ENCODE data around the gene HNRNPA2B1. TPM values are rescaled to one million over a fixed set of nuclear protein-coding genes. Genes with fewer than 3 reads are reported as not detected.

Gene HNRNPA2B1
- 135 TPM for total RNA-seq

- DNase-seq (ENCODE audit: low spot score in 2 of 2) (peak; percentile 75 to 83), FAIRE-seq (peak; percentile 83)
These were observed at the start of gene HNRNPA2B1 for GRCh38 chr7:26200444-26201246. Gene HNRNPA2B1, minus strand, starts transcription at chr7:26200746. Its CDS starts 169 bp downstream, at chr7:26200577.

GRCh38 chr7:26250239-26250638 is 49.7 kb upstream of the HNRNPA2B1 start:
- no peak for DNase-seq (ENCODE audit: low spot score in 2 of 2)
- no peak for FAIRE-seq

GRCh38 chr7:26245150-26245549 is 44.6 kb upstream of the HNRNPA2B1 start:
- no peak for DNase-seq (ENCODE audit: low spot score in 2 of 2)
- FAIRE-seq, result no peak

- DNase-seq (ENCODE audit: low spot score in 2 of 2), result no peak
- FAIRE-seq, result no peak
These were observed 37.5 kb upstream of the HNRNPA2B1 start for GRCh38 chr7:26238032-26238431.

GRCh38 chr7:26237035-26237807 is 36.7 kb upstream of the HNRNPA2B1 start:
- DNase-seq (ENCODE audit: low spot score in 2 of 2) (no peak), FAIRE-seq (no peak)

- FAIRE-seq (no peak), DNase-seq (ENCODE audit: low spot score in 2 of 2) (no peak)
These were observed 33.5 kb upstream of the HNRNPA2B1 start for GRCh38 chr7:26233902-26234511.

GRCh38 chr7:26227987-26228386 is 27.4 kb upstream of the HNRNPA2B1 start:
- no peak for FAIRE-seq

GRCh38 chr7:26224359-26224758 is 23.8 kb upstream of the HNRNPA2B1 start:
- FAIRE-seq (no peak), DNase-seq (ENCODE audit: low spot score in 2 of 2) (no peak)

More at GRCh38 chr7:26227987-26228386, 27.4 kb upstream of the HNRNPA2B1 start:
- no peak for DNase-seq (ENCODE audit: low spot score in 2 of 2)

- DNase-seq (ENCODE audit: low spot score in 2 of 2), result no peak
- FAIRE-seq, result no peak
These were observed 15.5 kb upstream of the HNRNPA2B1 start for GRCh38 chr7:26216049-26216448.

GRCh38 chr7:26213807-26214515 is 13.4 kb upstream of the HNRNPA2B1 start:
- FAIRE-seq (no peak), DNase-seq (ENCODE audit: low spot score in 2 of 2) (no peak)

GRCh38 chr7:26212921-26213718 is 12.6 kb upstream of the HNRNPA2B1 start:
- DNase-seq (ENCODE audit: low spot score in 2 of 2), result no peak
- no peak for FAIRE-seq

- no peak for DNase-seq (ENCODE audit: low spot score in 2 of 2)
- no peak for FAIRE-seq
These were observed 7.5 kb upstream of the HNRNPA2B1 start for GRCh38 chr7:26208040-26208439.

GRCh38 chr7:26203016-26203415 is 2.5 kb upstream of the HNRNPA2B1 start:
- FAIRE-seq (no peak), DNase-seq (ENCODE audit: low spot score in 2 of 2) (no peak)

- DNase-seq (ENCODE audit: low spot score in 2 of 2), result peak; percentile 60 to 72
- no peak for FAIRE-seq
These were observed 1.8 kb upstream of the HNRNPA2B1 start for GRCh38 chr7:26202019-26202990.

GRCh38 chr7:26201247-26202018 is 887 bp upstream of the HNRNPA2B1 start, which contains the start of gene CBX3:
Gene CBX3, plus strand, starts transcription at chr7:26201745. Its CDS starts 1,254 bp downstream, at chr7:26202999.
- FAIRE-seq (no peak), DNase-seq (ENCODE audit: low spot score in 2 of 2) (peak; percentile 80 to 91)

- FAIRE-seq, result no peak
These were observed 505 bp downstream of the HNRNPA2B1 start for GRCh38 chr7:26200038-26200443.

GRCh38 chr7:26199301-26200037 is 1.1 kb downstream of the HNRNPA2B1 start:
- DNase-seq (ENCODE audit: low spot score in 2 of 2), result no peak

More at GRCh38 chr7:26200038-26200443, 505 bp downstream of the HNRNPA2B1 start:
- peak in 1 of 2 donors; percentile 18 for DNase-seq (ENCODE audit: low spot score in 2 of 2)

More at GRCh38 chr7:26199301-26200037, 1.1 kb downstream of the HNRNPA2B1 start:
- FAIRE-seq, result no peak
